Hepatocyte (in vitro differentiated cells): Measurements from ENCODE around the gene LINGO3.

Source experiments
- CTCF ChIP-seq: fragments of 200-600 bp; sonication (generic); IDR thresholded peaks from 2 replicates; pipeline ENCODE4 v1.5.1; 2016; ENCODE audit warnings: antibody characterized with exemption, mild to moderate bottlenecking; ENCODE audit not compliant: poor library complexity
- EZH2 ChIP-seq: fragments of 200-600 bp; sonication (generic); IDR thresholded peaks from 2 replicates; pipeline ENCODE4 v1.6.1; 2016; ENCODE audit warnings: antibody characterized with exemption, mild to moderate bottlenecking, borderline replicate concordance
- EZH2phosphoT487 ChIP-seq: fragments of 200-600 bp; sonication (generic); IDR thresholded peaks from one replicate; pipeline ENCODE4 v1.6.1; 2018; ENCODE audit warnings: antibody characterized with exemption, mild to moderate bottlenecking, low read depth, moderate library complexity; ENCODE audit not compliant: unreplicated experiment, severe bottlenecking

- TF ChIP-seq CTCF (no peak), EZH2 (no peak), EZH2phosphoT487 (no peak)
These were observed 25.9 kb upstream of the LINGO3 start for GRCh38 chr19:2333807-2334211.
